GM12872 (cell line): ENCODE measurements around the gene PIEZO1.

Experiments
- CTCF ChIP-seq: IDR thresholded peaks from 3 replicates; pipeline ENCODE4 v1.5.1; 2011; ENCODE audit warnings: low read depth, mild to moderate bottlenecking, low read length, moderate library complexity; ENCODE audit not compliant: insufficient read depth

The PIEZO1 gene

GRCh38 chr16:88680554-88681083, 104.4 kb downstream of the PIEZO1 start:
- no peak for TF ChIP-seq CTCF

GRCh38 chr16:88678224-88678979, 106.6 kb downstream of the PIEZO1 start:
- TF ChIP-seq CTCF, result no peak

- TF ChIP-seq CTCF, result no peak
These were observed 107.3 kb downstream of the PIEZO1 start for GRCh38 chr16:88677721-88678120.

- no peak for TF ChIP-seq CTCF
These were observed 108.3 kb downstream of the PIEZO1 start for GRCh38 chr16:88676502-88677242.

GRCh38 chr16:88673716-88674379, 111.2 kb downstream of the PIEZO1 start:
- no peak for TF ChIP-seq CTCF

- TF ChIP-seq CTCF, result no peak
These were observed 112.2 kb downstream of the PIEZO1 start for GRCh38 chr16:88672776-88673175.

GRCh38 chr16:88671806-88672205, 113.2 kb downstream of the PIEZO1 start:
- TF ChIP-seq CTCF, result no peak
